HK-2 (cell line): ENCODE data around the gene DCAF8L2.
"Not testable (repeated sequence)": the region's sequence is repeated elsewhere in the genome, so short reads cannot be mapped to it uniquely, and the experiment has no call there.

Experiments
- DNase-seq: peaks from one replicate; pipeline ENCODE4 v3.0.0-alpha.2; 2018; ENCODE audit not compliant: unreplicated experiment

The DCAF8L2 gene

GRCh38 chrX:27679281-27679680, 89.1 kb downstream of the DCAF8L2 start:
- no peak for DNase-seq

GRCh38 chrX:27680726-27681125, 90.6 kb downstream of the DCAF8L2 start:
- DNase-seq: no peak

- peak; percentile 21 for DNase-seq
Measured at GRCh38 chrX:27683566-27684208, 93.5 kb downstream of the DCAF8L2 start.

- no peak for DNase-seq
Measured at GRCh38 chrX:27694667-27695066, 104.5 kb downstream of the DCAF8L2 start.

- DNase-seq: no peak
Measured at GRCh38 chrX:27706526-27706925, 116.4 kb downstream of the DCAF8L2 start.

- DNase-seq: no peak
Measured at GRCh38 chrX:27715610-27716009, 125.5 kb downstream of the DCAF8L2 start.

GRCh38 chrX:27728291-27728690, 138.1 kb downstream of the DCAF8L2 start:
- DNase-seq: no peak

GRCh38 chrX:27731962-27732361, 141.8 kb downstream of the DCAF8L2 start:
- no peak for DNase-seq

- no peak for DNase-seq
Measured at GRCh38 chrX:27735914-27736313, 145.8 kb downstream of the DCAF8L2 start.

GRCh38 chrX:27740933-27741332, 150.8 kb downstream of the DCAF8L2 start:
- no peak for DNase-seq

GRCh38 chrX:27743521-27743920, 153.4 kb downstream of the DCAF8L2 start:
- DNase-seq: not testable (repeated sequence)

GRCh38 chrX:27746516-27746915, 156.4 kb downstream of the DCAF8L2 start:
- no peak for DNase-seq

GRCh38 chrX:27750298-27750697, 160.2 kb downstream of the DCAF8L2 start:
- not testable (repeated sequence) for DNase-seq

- no peak for DNase-seq
Measured at GRCh38 chrX:27751976-27752375, 161.8 kb downstream of the DCAF8L2 start.

- no peak for DNase-seq
Measured at GRCh38 chrX:27765718-27766117, 175.6 kb downstream of the DCAF8L2 start.

GRCh38 chrX:27767387-27767786, 177.2 kb downstream of the DCAF8L2 start:
- DNase-seq: no peak

GRCh38 chrX:27775984-27776383, 185.8 kb downstream of the DCAF8L2 start:
- DNase-seq: no peak

GRCh38 chrX:27796640-27797257, 206.6 kb downstream of the DCAF8L2 start:
- DNase-seq: no peak

GRCh38 chrX:27797575-27797974, 207.4 kb downstream of the DCAF8L2 start:
- DNase-seq: no peak
